Smooth muscle cell of the brain vasculature (primary cell): ENCODE measurements around the gene PRR14.
A peak's percentile ranks its signal among the peaks of the same experiment; 100 is the strongest.
"Not testable (repeated sequence)": the region's sequence is repeated elsewhere in the genome, so short reads cannot be mapped to it uniquely, and the experiment has no call there.

Experiments used
- DNase-seq: peaks from one replicate; pipeline ENCODE4 v3.0.0-alpha.2; 2012; ENCODE audit warnings: low read depth, low spot score

The PRR14 gene

DNA sequence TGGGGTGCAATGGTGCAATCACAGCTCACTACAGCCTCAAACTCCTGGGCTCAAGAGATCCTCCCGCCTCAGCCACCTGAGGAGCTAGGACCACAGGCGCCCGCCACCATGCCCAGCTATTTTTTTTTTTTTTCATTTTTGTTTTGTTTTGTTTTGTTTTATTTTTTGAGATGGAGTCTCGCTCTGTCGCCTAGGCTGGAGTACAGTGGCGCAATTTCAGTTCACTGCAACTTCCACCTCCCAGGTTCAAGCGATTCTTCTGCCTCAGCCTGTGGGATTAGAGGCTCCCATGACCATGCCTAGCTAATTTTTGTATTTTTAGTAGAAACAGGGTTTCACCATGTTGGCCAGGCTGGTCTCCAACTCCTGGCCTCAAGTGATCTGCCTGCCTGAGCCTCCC is 18.3 kb upstream of the PRR14 start:
- DNase-seq, result not testable (repeated sequence)

DNA sequence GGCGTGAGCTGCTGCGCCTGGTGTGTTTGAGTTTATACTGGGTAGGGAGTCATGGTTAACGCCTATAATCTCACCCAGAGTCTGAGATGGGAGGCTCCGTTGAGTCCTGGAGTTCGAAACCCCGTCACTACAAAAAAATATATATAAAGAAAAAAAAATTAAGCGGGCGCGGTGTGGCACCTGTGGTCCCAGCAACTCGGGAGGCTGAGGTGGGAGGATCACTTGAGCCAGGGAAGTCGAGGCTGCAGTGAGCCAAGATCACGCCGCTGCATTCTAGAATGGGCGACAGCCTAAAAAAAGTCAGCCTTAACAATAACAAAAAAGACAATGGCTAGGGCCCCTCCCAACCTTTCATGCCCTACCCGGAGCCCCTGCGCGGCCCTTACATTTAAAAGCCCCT is 17.2 kb upstream of the PRR14 start:
- no peak for DNase-seq

DNA sequence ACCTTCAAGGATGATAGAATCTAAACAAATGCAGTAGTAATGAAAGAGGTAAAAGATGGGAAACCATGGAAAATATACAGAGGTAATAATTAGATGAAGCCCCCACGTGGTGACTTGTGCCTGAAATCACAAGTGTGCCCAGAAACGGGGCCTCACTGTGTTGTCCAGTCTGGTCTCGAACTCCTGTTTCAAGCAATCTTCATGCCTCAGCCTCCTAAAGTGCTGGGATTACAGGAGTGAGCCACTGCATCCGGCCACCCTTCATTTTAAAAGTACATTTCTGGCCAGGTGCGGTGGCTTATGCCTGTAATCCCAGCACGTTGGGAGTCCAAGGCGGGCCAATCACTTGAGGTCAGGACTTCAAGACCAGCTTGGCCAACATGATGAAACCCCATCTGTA is 14.2 kb upstream of the PRR14 start:
- DNase-seq, result no peak

DNA sequence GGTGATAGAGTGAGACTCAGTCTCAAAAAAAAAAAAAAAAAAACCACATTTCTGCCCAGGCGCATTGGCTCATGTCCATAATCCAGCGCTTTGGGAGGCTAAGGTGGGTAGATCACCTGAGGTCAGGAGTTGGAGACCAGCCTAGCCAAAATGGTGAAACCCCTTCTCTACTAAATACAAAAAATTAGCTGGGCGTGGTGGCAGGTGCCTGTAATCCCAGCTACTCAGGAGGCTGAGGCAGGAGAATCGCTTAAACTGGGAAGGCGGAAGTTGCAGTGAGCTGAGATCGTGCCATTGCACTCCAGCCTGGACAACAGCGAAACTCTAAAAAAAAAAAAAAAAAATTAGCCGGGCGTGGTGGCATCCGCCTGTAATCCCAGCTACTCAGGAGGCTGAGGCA is 13.6 kb upstream of the PRR14 start:
- DNase-seq, result not testable (repeated sequence)

DNA sequence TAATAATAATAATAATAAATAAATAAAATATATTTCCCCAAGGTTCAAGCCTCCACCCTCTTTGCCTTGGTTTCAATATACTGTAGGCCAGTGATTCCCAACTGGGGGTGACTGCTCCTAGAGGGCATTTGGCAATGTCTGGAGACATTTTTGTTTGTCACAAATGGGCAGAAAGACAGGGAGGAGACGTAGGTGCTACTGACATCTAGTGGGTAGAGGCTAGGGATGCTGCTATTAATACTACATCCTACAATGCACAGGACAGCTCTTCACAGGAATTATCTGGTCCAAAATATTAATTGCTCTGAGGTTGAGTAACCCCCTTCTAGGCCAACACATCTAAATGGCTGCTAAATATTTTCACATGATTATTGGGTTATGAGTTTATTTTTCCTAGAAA is 12.8 kb upstream of the PRR14 start:
- no peak for DNase-seq

DNA sequence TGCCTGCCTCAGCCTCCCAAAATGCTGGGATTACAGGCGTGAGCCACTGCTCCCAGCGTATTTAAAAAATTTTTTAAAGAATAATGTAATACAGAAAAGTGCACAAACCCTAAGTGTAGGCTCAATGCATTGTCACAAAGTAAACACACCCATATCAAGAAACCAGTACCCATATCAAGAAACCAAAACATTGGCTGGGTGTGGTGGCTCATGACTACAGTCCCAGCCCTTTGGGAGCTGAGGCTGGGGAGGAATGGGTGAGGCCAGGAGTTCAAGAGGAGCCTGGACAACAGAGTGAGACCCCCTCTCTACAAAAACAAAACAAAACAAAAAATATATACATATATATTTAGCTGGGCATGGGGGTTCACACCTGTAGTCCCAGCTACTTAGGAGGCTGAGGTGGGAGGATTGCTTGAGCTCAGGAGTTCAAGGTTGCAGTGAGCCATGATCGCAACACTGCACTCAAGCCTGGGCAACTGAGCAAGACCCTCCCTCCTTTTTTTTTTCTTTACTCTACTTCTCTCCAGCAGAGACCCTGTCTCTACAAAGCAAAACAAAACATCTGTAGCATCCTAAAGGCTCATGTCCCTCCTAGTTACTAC is 9.3 kb upstream of the PRR14 start:
- no peak for DNase-seq

DNA sequence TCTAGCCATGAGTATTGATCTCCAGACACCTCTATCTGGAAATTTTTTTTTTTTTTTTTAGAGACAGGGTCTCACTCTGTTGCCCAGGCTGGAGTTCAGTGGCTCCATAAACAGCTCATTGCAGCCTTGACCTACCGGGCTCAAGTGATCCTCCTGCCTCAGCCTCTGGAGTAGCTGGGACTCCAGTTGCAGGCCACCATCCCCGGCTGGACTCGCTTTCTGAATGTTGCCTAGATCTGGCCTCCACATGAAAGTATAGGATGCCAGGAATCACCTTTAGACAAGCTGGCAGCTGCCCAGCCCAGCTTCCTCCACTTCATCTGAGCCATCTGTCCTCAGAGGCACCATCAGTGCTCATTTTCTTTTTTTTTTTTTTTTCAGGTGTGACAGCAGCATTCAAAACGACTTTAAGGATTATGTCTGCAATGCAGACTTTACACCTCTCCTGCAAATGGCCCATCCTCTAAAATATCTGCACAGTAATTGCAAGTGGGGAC is 6.4 kb upstream of the PRR14 start:
- DNase-seq, result no peak

DNA sequence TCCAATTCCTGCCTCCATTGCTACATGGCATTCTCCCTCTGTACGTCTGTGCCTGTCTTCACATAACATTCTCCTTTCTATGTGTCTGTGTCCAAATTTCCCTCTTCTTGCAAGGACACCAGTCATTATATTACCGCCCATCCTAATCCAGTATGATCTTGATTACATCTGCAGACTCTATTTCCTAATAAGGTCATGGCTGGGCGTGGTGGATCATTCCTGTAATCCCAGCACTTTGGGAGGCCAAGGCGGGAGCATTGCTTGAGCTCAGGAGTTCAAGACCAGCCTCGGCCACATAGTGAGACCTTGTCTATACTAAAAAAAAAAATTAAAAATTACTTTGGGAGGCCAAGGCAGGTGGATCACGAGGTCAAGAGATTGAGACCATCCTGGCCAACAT is 5.0 kb upstream of the PRR14 start:
- DNase-seq, result no peak

DNA sequence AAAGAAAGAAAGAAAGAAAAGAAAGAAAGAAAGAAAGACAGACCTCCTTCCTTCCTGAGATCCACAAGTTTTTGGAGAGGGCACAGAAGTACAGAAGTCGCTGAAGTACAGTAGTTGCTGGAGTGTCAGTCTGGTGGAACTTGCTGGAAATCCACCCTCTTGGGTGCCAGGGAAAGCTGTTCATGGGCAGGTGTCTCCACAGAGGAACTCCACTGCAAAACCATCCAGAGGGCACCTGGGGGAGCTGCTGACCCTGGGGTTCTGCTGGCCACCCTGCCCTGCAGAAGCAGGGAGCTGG is 3.5 kb upstream of the PRR14 start:
- no peak for DNase-seq

DNA sequence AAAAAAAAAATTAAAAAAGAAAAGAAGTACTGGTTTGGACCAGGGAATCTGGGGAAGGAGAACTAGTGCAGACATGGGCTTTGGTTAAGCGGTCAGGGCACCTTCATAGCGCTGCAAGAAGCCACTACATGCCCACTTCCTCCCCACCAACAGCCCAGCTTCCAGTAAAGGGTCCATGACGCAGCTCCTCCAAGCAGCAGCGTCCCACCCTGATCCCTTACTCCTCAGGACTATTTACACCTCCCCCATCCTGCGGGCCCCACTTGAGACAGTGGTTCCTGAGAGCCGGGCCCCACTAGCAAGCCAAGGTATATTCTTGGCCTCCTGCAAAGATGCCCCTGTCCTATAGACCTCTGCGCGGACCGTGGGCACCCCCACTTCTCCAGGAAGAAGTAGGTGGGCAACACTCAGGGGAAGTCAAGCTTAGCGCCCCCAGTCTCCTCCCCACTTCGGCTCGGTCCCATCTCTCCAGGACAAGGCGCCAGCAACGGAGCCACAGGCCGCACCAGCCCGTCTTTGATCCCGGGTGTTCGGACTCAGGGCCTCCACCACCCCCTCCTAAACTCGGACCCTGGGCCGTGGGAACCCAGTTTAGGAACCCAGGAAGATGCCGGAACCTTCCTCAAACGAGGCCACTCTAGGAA is 913 bp upstream of the PRR14 start:
- DNase-seq, result no peak

DNA sequence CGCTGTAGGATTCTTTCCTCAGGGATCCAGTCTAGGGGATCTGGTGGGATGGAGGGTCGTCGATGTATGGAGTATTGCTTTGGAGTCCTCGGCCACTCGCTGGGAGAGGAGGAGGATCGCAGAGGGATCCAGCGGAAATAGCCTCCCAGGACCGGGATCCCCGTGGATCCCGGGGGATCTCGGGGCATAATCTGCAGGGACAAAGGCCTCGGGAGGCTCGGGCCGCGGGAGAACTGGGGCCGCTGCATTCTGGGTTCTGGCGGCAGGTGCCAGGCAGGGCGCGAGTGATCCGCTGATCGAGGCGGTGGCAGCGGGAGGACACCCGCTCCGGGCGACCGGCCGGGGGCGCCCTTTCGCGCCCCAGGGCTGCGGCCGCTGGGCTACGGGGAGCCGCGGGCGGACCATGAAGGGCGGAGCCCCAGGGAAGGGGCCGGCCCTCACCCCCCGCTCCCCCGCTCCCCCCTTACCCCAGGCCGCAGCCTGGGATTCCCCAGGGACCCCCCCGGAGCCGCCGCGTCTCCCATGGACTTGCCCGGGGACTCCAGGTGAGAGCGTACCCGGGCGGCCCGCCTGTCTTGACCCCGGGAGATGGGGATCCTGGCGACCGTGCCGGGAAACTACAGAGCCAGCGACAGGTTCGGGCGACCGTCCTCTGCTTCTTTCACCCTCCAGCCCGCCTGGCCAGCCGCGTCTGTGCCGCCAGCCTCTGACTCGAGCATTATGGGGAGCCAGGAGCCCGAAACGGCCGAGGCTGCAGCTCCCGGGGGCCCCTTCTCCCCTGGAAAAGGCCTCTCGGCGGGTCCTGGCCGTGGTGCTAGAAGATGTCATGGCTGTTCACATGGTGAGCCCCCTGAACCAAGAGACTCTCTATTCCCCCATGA is 604 bp downstream of the PRR14 start:
- DNase-seq, result no peak

DNA sequence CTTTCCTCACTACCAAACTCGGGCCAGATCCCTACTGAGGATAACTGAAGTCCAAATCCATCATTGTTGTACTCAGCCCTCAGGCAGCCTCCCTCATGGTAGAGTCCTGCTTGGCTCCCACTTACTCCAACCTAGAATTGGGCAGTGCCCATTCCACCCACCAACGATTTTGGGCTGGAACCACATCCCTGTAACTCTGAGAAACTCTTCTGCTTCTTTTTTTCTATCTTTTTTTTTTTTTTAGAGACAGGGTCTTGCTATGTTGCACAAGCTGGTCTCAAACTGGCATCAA is 1.2 kb downstream of the PRR14 start:
- DNase-seq, result no peak

DNA sequence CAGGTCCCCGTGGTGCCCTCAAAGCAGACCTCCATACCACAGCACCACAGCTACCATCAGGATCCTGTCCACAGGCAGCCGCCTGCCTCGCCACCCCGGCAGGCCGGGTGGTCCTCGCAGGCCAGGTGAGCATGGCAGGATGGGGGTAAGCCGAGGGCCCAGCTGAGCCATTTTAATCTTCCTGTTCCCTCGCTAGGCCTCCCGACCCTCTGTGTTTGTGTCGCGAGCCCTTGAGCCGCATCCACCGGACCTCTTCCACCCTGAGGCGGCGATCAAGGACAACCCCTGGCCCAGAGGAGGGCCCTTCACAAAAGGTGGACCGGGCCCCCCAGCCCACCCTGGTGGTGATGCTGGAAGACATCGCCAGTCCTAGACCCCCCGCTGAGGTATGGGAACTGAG is 2.0 kb downstream of the PRR14 start:
- no peak for DNase-seq

DNA sequence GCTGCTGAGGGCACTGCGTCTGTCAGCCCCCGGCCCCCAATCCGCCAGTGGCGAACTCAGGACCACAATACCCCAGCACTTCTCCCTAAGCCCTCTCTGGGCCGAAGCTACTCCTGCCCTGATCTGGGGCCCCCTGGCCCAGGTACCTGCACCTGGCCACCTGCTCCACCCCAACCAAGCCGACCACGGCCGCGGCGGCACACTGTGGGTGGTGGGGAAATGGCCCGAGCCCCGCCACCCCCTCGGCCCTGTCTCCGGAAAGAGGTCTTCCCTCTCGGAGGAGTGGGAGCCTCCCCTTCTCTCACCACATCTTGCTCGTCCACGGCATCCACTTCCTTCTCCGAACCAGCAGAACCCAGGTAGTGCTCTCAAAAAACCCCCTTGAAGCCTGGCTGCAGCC is 4.1 kb downstream of the PRR14 start:
- DNase-seq, result no peak

DNA sequence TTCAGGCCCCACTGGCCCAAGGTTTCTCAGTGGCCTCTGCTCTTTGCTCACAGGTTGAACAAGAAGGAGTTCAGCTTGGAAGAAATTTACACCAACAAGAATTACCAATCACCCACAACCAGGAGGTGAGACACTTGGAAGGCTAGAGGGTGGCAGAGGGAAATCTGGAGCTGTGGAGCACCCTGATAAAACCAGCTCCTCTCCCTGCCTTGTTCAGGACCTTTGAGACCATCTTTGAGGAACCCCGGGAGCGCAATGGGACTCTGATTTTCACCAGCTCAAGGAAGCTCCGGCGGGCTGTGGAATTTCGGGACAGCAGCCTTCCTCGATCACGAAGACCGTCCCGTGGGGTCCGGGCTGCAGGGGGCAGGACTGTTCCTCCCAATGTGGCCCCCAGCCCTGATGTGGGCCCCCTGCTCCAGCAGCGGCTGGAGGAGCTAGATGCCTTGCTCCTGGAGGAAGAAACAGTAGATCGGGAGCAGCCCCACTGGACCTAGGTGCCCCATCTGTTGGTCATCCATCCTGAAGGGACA is 5.1 kb downstream of the PRR14 start:
- no peak for DNase-seq

DNA sequence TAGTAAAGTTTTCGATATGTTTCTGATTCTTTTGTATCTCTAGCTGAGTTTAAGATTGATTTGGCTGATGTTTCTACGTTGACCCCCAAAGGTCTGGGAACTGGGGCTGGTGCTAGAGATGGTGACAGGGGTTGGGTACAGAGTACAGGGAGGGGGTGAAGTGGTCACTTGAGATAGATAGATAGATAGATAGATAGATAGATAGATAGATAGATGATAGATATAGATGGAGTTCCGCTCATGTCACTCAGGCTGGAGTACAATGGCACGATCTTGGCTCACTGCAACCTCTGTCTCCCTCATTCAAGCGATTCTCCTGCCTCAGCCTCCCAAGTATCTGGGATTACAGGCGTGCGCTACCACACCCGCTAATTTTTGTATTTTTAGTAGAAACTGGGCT is 5.6 kb downstream of the PRR14 start:
- no peak for DNase-seq

DNA sequence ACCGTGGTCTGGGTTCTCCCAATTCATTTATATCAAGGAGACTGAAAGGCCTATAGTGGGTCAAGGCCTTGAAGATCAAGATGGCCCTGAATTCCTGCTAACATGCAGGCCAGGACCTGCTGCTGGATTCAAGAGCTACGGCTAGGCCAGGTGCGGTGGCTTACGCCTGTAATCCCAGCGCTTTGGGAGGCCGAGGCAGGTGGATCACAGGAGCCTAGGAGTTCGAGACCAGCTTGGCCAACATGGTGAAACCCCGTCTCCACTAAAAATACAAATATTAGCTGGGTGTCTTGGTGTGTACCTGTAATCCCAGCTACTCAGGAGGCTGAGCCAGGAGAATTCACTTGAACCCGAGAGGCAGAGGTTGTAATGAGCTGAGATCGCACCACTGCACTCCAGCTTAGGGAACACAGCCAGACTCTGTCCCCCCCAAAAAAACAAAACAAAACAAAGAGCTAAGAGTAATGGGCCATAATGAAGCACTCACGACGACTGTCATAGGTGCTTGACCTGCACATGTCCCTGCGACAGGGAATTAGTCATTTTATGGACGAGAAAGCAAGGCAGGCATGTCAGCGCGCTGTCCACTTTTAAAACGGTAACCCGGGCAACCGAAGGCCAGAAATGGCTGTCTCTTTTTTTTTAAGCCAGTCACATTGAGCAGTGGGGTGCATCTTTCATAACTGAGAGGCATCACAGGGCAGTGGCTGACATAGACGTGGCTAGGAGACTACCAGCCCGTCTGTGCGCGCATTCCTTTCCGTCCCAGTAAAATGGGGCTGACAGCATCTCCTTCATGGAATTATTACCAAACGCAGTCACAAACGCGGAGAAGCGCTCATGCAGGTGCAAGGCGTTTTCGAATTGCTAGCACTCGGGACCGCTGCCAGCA is 6.5 kb downstream of the PRR14 start:
- DNase-seq, result no peak

DNA sequence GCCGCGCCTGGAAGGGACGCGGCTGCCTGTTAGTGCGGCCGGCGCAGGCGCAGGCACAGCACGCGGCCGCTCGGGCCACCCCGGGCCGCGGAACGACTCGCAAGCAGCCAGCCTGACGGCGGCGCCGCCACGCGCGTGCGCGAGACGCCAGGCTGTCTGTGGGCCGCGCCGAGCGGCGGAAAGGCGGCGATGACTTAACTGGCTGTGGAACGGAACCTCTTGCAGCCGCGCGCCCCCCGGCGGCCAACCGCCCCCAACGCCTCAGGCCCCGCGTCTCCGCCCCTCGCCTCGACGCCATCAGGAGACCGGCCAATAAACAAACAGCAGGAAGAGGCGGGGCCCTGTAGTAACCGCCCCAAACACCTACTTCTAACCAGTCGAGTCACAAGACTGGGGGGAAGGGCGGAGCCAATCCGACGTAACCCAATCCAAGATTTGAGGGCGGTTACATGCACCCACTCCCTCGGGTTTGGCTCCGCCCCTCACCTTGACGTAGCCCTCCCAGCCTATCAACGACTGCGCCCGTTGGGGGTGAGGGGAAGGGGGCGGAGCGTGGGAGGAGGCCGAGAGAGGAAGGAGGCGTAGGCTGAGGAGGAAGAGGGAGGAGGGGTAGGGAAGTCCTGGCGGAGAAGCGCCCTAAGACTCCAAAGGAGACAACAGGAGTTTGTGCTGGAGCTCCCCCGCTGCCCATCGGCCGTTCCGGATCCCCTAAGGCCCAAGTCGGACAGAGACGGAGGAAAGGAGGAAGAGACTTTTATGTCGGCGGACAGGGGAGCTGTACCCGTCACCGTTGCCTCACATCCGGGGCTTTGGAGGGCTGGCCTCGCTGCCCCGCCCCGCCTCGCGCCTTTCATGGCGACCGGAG is 7.3 kb downstream of the PRR14 start, which contains the start of gene FBRS:
FBRS (plus strand) TSS at position 566 of the 865 bp plus-strand sequence. CDS start 1,088 bp downstream, outside the sequence.
- peak; percentile 99 for DNase-seq

DNA sequence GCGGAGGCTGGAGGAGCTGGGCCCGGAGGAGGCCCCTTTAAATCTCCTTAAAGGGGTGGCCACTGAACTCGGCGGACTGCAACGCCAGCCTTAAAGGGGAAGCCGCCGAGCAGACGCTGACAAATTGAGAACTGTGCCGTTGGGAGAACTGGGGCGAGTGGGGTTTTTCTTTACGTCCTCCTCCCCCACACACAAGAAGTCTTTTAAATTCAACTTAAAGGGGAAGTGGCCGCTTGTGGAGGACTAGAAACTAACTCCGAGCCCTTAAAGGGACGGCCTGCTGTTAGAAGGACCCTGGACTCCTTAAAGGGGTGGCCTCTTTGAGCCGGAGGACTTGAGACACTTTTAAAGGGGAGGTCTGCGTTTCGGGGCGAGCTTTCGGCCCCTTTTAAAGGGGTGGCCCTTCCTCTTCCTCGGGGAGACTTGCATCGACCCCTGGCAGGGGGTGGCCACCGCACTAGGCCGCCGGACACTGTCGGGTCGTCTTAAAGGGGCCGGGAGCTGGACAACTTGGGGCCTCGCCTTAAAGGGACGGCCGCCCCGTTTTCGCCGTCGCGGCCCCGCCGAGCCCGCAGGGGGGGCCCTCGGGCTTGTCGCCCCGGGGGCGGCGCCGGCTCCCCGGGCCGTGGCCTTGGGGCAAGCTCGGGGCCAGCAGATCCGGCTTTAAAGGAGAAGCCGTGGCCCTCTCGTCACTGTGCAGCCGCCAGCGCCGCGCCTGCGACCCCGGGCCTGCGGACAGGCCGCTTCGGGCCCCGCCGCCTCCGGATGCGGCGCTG is 8.2 kb downstream of the PRR14 start:
- peak; percentile 96 for DNase-seq
